ENCODE data around the gene IRF2BPL.

GRCh38 chr14:77033622-77034589 lies 5.4 kb upstream of the IRF2BPL start:
- TF ChIP-seq CTCF (IDR thresholded peaks at IDR 0.05) (no peak), POLR2A (IDR thresholded peaks at IDR 0.05) (peak in 1 of 2 donors; percentile 51)

All from adrenal gland (tissue), 5 donors.